ENCODE results near the gene TTC33.

The TTC33 gene

GRCh38 chr5:40784027-40784653, 28.4 kb upstream of the TTC33 start:
- TF ChIP-seq CTCF (IDR thresholded peaks at IDR 0.05; ENCODE audit: borderline replicate concordance, insufficient read depth, low read depth, low read length) = no peak
- no peak overlapping the region for H3K4me3 ChIP-seq (ENCODE audit: low read depth, low read length)

GRCh38 chr5:40781843-40782409, 26.2 kb upstream of the TTC33 start:
- no peak for TF ChIP-seq CTCF (IDR thresholded peaks at IDR 0.05; ENCODE audit: borderline replicate concordance, insufficient read depth, low read depth, low read length)
- no peak overlapping the region for H3K4me3 ChIP-seq (ENCODE audit: low read depth, low read length)

GRCh38 chr5:40780858-40781257, 25.1 kb upstream of the TTC33 start:
- H3K4me3 ChIP-seq (ENCODE audit: low read depth, low read length) = no peak overlapping the region
- no peak for TF ChIP-seq CTCF (IDR thresholded peaks at IDR 0.05; ENCODE audit: borderline replicate concordance, insufficient read depth, low read depth, low read length)

GRCh38 chr5:40780199-40780598, 24.4 kb upstream of the TTC33 start:
- no peak for TF ChIP-seq CTCF (IDR thresholded peaks at IDR 0.05; ENCODE audit: borderline replicate concordance, insufficient read depth, low read depth, low read length)
- no peak overlapping the region for H3K4me3 ChIP-seq (ENCODE audit: low read depth, low read length)

- TF ChIP-seq CTCF (IDR thresholded peaks at IDR 0.05; ENCODE audit: borderline replicate concordance, insufficient read depth, low read depth, low read length) = no peak
- H3K4me3 ChIP-seq (ENCODE audit: low read depth, low read length) = no peak overlapping the region
Observed at GRCh38 chr5:40779561-40779960, 23.8 kb upstream of the TTC33 start.

- H3K4me3 ChIP-seq (ENCODE audit: low read depth, low read length) = no peak overlapping the region
- TF ChIP-seq CTCF (IDR thresholded peaks at IDR 0.05; ENCODE audit: borderline replicate concordance, insufficient read depth, low read depth, low read length) = no peak
Observed at GRCh38 chr5:40778133-40778532, 22.4 kb upstream of the TTC33 start.

- TF ChIP-seq CTCF (IDR thresholded peaks at IDR 0.05; ENCODE audit: borderline replicate concordance, insufficient read depth, low read depth, low read length) = no peak
- no peak overlapping the region for H3K4me3 ChIP-seq (ENCODE audit: low read depth, low read length)
Observed at GRCh38 chr5:40776658-40776977, 20.9 kb upstream of the TTC33 start.
